ENCODE data around the gene MLLT6. TPM values are rescaled to one million over a fixed set of nuclear protein-coding genes. Genes with fewer than 3 reads are reported as not detected.

MLLT6 gene
- total and polyA plus RNA-seq, 10 of the 15 experiments (the other 5 are each of a cell fraction or from before 2014, with no cell fraction given): 4.8 to 105 (median 36.3) TPM

DNA sequence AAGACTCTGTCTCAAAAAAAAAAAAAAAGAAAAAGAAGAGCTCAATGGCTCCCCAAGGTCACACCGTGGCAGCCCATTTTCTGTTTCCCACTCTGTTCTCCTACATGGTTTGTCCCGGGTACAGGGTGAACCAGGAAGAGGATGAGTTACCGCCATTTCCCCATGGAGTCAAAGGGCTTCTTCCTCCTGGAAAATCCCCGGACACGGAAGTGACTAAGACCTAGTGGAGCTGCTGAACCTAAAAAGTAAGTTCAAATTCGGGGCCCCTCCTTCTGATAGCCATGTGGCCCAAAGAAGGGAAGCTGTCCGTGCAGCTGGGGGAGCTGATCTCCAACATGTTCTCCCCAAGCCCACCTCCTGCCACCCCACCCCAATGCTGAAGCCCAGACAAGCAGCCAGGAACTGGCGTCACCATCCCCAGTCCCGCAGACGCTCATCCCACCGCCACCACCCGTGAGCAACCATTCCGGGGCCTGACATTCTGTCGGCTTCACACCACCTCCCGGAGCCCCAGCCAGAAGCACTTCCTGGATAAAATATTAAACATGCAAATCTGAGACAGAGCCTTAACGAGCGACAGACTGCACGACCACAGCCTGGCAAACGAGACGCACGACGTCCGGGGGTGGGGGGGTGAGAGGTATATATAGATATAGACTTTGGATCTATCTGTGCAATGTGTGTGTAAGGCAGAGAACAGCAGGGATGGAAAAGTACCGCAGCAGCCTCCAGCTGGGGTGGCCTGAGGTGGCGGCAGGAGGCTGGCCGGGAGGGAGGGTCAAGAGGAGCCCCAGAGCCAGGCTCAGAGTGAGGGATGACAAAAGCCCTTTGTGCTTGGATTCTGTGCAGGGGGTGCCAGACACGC is 47.9 kb upstream of the MLLT6 start:
- H3K9me3 ChIP-seq (replicated peaks; ENCODE audit: control insufficient read depth, insufficient read depth, low read length): no peaks in the 10 kb centered on the region
- H3K36me3 ChIP-seq (ENCODE audit: control insufficient read depth in 2 of 2, insufficient read depth in 2 of 2, low read length in 1 of 2): no peaks in the 10 kb centered on the region
- RAD21 ChIA-PET (ENCODE audit: unreplicated experiment): interaction anchor here (2.3 to 13.5 kb wide), 3 partner anchors 52 to 98 kb away, joined by 10 to 294 read pairs (median 61); partner anchors contain the start of gene SRCIN1
- WGBS (ENCODE audit: insufficient coverage, insufficient replicate concordance, low lambda C conversion rate, missing lambda C conversion rate): 54% methylated on average over 26 of the region's 27 CpGs
- H3K4me3 ChIP-seq: no peak overlapping the region
- ATAC-seq (no peak), DNase-seq (ENCODE audit: low read depth, low spot score) (no peak), FAIRE-seq (no peak)
- CTCF ChIA-PET: interaction anchor here (0.6 to 14.9 kb wide), 7 partner anchors 9 to 168 kb away, joined by 3 to 492 read pairs (median 3); partner anchors contain the start of gene EPOP
- H3K27me3 ChIP-seq (replicated peaks in 1 of 2; ENCODE audit: control insufficient read depth in 2 of 2, insufficient read depth in 2 of 2, low read length in 1 of 2): no peaks in the 10 kb centered on the region
- in situ Hi-C loops (cut with MboI): no loop called here
- H3K79me2 ChIP-seq (ENCODE audit: control insufficient read depth, insufficient read depth, low read length): no peaks in the 10 kb centered on the region
- POLR2A ChIA-PET: interaction anchor here (0.5 to 0.9 kb wide), 2 partner anchors 33 to 212 kb away, joined by 3 to 4 read pairs; no protein-coding TSS in a partner anchor
- H3K4me2 ChIP-seq (ENCODE audit: control insufficient read depth, insufficient read depth): 0 out of 2 replicates have a peak overlapping the region, but pooled peaks have one; percentile 23
- intact Hi-C loops (cut with micrococcal nuclease; ENCODE audit: unreplicated experiment): no loop called here
- H3K27ac ChIP-seq (ENCODE audit: control insufficient read depth, insufficient read depth): no peak overlapping the region
- SMC1A ChIA-PET (ENCODE audit: uncharacterized antibody, unreplicated experiment): interaction anchor here (0.6 to 2.1 kb wide), 3 partner anchors 78 to 99 kb away, joined by 3 to 7 read pairs (median 4); no protein-coding TSS in a partner anchor
- H4K20me1 ChIP-seq (ENCODE audit: control insufficient read depth, insufficient read depth): no peaks in the 10 kb centered on the region
- BruUV-seq (replicated peaks): no TSS peak
- peaks cover 55% of the 10 kb centered on the region for H3K4me1 ChIP-seq (ENCODE audit: control insufficient read depth, insufficient read depth, low read length)
- TF ChIP-seq HCFC1 (IDR thresholded peaks at IDR 0.05; ENCODE audit: low read length) (no peak), TCF12 (IDR thresholded peaks at IDR 0.05; ENCODE audit: low read depth, low read length) (no peak), FOXM1 (IDR thresholded peaks at IDR 0.05; ENCODE audit: low read depth, low read length) (no peak), POLR2A (IDR thresholded peaks at IDR 0.05; ENCODE audit: low read depth, low read length) (peak; percentile 43; the same call in 1 of the 2 replicates), BRCA1 (IDR thresholded peaks at IDR 0.05; ENCODE audit: low read depth, low read length) (no peak), TBL1XR1 (IDR thresholded peaks at IDR 0.05; ENCODE audit: low read depth, low read length) (no peak), PML (IDR thresholded peaks at IDR 0.05; ENCODE audit: low read length) (no peak), SIN3A (IDR thresholded peaks at IDR 0.05; ENCODE audit: low read depth, low read length) (no peak), CBFB (IDR thresholded peaks at IDR 0.05; ENCODE audit: low read depth) (0 out of 2 replicates have a peak, but pooled peaks have one; percentile 6), RUNX3 (IDR thresholded peaks at IDR 0.05; ENCODE audit: low read length) (no peak), SUZ12 (IDR thresholded peaks at IDR 0.05; ENCODE audit: unreplicated experiment) (no peak), STAT3 (IDR thresholded peaks at IDR 0.05; ENCODE audit: low read depth, low read length) (no peak), CREB1 (IDR thresholded peaks at IDR 0.05; ENCODE audit: low read depth) (no peak)
- TF ChIP-seq, protein P1, sequence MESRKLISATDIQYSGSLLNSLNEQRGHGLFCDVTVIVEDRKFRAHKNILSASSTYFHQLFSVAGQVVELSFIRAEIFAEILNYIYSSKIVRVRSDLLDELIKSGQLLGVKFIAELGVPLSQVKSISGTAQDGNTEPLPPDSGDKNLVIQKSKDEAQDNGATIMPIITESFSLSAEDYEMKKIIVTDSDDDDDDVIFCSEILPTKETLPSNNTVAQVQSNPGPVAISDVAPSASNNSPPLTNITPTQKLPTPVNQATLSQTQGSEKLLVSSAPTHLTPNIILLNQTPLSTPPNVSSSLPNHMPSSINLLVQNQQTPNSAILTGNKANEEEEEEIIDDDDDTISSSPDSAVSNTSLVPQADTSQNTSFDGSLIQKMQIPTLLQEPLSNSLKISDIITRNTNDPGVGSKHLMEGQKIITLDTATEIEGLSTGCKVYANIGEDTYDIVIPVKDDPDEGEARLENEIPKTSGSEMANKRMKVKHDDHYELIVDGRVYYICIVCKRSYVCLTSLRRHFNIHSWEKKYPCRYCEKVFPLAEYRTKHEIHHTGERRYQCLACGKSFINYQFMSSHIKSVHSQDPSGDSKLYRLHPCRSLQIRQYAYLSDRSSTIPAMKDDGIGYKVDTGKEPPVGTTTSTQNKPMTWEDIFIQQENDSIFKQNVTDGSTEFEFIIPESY (IDR thresholded peaks at IDR 0.05): no peak
- TF ChIP-seq, protein P2, sequence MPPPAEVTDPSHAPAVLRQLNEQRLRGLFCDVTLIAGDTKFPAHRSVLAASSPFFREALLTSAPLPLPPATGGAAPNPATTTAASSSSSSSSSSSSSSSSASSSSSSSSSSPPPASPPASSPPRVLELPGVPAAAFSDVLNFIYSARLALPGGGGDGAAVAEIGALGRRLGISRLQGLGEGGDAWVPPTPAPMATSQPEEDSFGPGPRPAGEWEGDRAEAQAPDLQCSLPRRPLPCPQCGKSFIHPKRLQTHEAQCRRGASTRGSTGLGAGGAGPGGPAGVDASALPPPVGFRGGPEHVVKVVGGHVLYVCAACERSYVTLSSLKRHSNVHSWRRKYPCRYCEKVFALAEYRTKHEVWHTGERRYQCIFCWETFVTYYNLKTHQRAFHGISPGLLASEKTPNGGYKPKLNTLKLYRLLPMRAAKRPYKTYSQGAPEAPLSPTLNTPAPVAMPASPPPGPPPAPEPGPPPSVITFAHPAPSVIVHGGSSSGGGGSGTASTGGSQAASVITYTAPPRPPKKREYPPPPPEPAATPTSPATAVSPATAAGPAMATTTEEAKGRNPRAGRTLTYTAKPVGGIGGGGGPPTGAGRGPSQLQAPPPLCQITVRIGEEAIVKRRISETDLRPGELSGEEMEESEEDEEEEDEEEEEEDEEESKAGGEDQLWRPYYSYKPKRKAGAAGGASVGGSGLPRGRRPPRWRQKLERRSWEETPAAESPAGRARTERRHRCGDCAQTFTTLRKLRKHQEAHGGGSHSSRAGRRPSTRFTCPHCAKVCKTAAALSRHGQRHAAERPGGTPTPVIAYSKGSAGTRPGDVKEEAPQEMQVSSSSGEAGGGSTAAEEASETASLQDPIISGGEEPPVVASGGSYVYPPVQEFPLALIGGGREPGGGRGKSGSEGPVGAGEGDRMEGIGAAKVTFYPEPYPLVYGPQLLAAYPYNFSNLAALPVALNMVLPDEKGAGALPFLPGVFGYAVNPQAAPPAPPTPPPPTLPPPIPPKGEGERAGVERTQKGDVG (CRISPR knock-in tag; IDR thresholded peaks at IDR 0.05): no peak
- peak overlapping the region; percentile 54; the same call in 1 of the 2 replicates for H2AFZ ChIP-seq (ENCODE audit: control insufficient read depth, low read depth, low read length)
- H3K9ac ChIP-seq (ENCODE audit: control insufficient read depth, insufficient read depth, low read length): no peak overlapping the region
